HG03066 (cell line): ENCODE data around the gene SNAPC4.

Source experiments
- ATAC-seq: cut with Tn5 transposase; IDR thresholded peaks from one replicate; pipeline ENCODE4 v1.9.1; 2021; ENCODE audit warnings: low read depth; ENCODE audit not compliant: unreplicated experiment

The SNAPC4 gene

DNA sequence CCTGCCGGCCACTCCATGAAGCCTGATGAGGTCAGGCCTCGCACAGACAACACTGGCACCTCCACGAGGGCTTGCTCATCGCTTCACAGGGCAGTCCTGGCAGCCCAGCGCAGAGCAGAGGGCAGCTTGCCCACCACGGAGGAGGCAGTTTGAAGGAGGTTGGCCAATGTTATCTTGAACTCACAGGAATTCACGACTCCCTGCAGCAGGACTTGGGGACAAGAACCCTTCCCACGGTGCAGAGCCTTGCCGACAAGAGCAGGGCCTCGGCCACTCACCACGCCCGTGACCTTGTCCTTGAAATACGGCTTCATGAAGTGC, 5.0 kb downstream of the SNAPC4 start:
- ATAC-seq = no peak

DNA sequence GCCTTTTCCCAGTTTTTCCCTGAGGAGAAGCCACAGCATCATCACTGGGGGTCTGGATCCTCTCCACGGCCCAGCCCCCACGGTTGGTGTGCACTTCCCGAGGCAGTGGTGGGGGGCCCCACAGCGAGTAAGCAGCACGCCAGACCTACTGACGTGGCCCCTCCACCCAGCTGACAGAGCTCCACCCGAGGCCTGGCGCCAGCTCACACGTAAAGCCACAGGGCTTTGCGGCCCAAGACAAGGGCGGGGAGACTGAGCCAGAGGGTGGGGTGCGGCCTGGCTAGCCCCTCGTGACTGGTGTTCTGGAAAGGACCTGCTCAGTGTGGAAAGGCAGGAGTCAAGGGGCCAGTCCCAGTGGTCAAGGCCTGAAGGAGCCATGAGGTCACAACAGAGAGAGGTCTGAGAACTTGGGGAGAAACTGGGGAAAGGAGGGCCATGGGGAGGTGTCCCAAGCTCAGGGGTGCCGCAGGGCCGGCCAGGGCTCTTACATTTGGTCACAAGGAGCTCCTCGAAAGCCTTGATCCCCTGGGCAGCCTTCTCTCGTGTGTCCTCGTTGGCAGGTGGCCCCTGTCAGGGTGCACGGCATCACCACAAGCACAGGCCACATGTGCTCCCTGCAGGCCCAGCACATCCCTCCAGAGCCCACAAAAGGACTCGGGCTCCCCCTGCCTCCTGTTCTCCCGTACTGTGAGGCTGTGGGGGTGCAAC, 5.5 kb downstream of the SNAPC4 start:
- ATAC-seq = no peak

DNA sequence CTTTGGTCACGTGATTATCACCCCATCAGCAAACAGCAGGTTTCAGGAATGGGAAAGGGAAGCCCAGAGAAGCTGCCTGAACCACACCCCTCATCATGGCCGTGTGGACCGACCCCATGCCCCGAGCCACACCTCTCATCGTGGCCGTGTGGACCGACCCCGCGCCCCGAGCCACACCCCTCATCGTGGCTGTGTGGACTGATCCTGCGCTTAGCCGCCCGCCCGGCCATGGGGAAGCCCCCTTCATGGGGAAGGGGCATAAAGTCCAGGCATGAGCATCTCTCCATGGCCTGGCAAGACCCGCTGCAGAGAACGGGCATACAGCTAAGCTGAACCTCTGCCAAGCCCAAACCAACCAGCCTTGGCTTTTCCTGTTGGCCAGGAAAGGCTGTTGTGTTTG, 6.4 kb downstream of the SNAPC4 start:
- ATAC-seq = no peak

DNA sequence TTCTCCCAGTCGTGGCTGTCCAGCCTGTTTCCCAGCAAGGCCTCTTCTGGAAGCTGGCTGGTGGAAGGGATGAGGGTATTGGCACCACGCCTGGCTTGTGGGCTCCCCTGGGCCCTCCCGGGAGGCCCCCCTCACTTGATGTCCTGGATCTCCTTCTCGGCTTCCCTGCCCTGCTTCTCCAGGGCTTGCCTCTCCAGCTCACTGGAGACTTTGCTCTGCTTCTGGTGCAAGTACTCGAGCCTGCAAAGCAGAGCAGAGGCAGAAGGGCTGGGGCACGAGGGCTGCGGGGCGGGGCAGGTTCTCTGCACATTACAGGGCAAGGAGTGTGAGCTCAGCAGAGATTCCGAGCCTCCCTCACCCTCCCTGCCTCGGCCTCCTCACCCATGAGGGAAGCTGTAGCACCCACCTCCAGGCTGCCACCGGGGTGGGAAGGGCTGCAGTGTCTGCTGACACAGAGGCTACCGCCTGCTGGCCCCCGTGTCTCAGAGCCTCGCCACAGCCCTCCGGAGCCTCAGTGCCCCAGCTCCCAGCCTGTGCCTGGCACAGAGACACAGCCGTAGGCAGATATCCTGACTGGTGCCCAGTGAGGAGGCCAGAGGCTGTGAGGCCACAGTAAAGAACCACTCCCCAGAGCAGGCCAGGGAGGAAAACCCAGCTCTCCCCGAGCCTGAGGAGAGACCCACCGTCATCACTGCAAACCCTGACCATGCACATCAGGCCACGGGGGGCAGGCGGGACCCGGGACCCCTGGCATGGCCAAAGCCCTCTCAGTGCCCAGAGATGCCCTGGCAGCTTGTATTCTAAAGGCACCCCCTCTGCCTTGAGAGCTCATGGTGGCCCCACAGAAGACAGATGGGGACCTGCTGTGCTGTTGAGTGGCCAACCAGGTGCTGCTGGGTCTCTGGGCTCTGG, 7.2 kb downstream of the SNAPC4 start:
- no peak for ATAC-seq

DNA sequence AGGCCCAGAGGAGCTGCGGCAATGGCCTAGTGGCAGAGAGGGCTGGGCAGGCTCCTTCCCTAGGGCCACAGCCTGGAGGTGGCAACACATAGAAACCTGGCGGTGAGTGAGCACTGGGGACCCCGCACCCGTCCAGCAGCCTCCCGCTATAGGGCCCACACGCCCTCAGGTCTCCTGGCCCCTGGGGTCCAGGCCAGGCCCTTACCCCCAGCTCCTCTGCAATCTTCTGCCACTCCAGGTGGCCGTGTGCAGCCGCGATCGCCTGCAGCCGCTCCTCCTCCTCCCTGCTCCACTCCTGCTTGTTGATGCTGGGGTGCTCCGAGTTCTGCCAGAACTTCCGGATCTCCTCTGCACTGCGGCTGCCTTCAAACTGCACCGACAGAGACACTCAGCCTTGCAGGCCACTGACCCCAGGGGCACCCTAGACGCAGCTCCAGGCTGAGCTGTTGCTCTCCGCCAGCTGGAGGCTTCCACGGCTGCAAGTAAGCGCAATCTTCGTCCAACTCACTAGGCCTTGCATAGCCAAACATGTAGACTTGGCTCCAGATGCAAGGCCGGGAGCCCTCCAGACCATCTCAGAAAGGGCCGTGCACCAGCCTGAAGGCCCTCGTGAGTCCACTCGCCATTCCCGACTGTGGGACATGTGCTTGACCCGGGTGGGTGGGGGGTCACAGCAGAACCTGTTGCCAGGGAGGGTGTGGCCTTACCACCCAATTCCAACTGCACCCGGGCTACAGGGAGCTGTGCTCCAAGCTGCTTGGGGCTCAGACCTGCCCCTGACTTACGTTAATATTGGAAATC, 8.0 kb downstream of the SNAPC4 start:
- no peak for ATAC-seq

DNA sequence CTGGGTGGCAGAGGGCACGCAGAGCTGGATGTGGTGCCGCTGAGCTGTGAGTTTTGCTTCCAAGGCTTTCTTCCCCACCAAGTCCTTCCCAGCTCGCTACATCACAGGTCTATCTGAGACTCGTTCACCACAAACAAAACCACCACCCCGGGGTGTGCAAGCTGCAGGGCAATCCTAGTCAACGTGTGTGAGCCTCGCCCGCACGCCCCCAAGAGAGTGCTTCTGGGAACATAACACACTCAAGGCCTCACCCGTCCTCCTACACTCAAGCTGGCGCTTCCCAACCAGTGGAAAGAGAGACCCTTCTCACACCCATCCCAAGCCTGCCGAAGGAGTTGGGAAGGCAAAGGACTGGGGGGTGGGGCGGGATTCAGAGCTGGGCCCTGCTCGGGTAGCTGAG, 10.6 kb downstream of the SNAPC4 start:
- ATAC-seq = no peak

DNA sequence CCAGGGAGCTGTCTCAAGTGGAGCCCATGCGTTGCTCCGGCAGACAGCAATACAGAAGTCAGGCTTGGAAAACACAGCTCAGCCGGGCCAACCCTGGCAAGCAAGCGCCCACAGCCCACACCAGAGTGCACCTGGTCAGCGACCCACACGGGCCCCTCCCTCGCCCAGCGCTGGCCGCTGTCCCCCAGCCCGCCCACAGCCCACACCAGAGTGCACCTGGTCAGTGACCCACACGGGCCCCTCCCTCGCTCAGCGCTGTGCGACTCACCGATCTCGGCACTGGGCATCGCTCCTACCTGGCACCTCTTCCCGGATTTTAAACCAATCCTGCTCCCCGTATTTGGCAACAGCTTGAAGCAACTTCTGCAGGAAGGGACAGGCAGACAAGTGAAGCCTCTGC, 12.8 kb downstream of the SNAPC4 start:
- ATAC-seq = no peak

DNA sequence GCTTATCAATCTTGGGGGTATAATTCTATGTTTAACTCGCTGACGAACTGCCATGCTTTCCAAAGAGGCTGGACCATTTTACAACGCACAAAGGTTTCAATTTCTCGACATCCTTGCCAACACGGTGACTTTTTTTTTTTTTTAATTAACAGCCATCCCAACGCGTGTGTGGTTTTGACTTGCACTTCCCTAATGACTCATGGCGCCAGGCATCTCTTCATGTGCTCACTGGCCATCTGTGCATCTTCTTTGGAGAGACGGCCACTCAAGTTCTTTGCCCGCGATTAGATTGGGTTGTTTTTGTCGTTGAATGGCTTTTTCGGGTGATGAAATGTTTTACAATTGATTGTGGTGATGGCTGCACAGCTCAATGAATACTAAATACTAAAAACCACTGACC, 14.0 kb downstream of the SNAPC4 start:
- ATAC-seq = no peak

DNA sequence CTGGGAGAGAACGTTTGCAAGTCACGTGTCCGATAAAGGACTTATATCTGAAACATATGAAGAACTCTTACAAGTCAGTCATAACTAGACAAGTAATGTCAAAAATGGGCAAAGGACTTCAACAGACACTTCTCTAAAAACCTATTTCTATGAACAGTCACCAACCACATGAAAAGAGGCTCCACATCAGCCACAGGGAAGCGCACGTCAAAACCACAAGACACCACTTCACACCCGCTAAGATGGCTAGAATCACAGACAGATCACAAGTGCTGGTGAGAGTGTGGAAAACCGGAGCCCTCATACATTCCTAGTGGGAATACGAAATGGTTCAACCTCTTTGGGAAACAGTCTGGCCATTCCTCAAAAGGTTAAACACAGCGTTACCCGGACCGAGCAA, 15.0 kb downstream of the SNAPC4 start:
- no peak for ATAC-seq

DNA sequence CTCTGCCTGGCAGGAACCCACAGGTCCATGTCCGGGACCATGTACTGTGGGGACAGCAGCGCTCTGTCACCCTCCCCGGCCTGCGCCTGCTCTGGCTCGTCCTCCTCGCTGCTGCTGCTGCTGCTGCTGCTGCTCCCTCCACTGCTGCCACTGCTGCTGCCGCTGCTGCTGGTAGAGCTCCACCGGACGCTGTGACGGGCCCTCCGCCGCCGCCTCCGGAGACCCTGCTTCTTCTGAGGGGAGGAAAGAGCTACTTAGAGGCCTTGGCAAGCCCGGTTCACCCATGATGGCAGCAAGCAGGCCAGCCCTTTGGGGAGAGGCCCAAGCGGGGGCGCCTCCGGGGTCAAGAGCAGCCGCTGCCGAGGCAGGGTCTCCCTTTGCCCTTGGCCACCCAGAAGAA, 16.5 kb downstream of the SNAPC4 start:
- ATAC-seq = no peak

DNA sequence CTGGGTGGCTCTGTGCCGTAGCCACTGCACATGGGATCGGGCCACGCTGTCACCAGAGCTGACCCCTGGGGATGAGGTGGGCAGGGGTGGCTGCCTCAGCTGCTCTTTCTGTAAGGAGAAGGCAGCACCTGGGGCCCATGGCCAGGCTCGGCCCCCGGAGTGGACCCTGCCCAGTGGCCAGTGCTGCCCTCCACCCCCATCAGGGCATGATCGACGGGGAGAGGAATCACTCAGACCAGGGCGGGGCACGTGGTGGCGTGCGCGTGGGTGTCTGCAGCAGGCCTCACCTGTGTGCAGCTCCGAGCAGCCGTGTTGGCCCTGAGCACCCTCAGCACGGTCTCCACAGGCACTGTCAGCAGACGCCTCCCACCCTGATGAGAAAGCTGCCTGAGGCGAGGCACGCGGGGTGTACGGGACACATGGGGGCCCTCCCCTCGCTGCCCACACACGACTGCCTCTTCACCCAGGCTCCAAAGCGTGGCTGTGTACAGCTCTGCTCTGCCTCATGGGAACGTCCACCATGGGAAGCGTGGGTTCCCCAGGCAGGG, 17.9 kb downstream of the SNAPC4 start:
- ATAC-seq = no peak

DNA sequence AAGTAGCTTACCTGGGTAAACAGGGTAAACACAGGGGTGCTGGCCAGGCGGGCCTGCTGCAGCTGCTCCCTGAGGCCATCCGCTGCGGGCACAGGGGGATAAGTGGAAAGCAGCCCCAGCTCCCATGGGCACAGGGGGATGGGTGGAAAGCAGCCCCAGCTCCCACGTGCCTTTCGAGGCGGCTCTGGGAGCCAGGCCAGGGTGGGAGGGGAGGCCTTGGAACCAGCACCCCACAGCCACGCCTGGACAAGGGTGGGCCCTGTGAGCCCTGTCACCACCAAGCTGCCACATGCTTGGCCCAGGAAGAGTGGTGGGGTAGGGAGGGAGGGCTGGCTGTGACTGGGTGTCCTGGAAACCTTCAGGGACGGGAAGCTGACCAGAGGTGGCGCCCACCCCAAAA, 18.7 kb downstream of the SNAPC4 start:
- no peak for ATAC-seq

DNA sequence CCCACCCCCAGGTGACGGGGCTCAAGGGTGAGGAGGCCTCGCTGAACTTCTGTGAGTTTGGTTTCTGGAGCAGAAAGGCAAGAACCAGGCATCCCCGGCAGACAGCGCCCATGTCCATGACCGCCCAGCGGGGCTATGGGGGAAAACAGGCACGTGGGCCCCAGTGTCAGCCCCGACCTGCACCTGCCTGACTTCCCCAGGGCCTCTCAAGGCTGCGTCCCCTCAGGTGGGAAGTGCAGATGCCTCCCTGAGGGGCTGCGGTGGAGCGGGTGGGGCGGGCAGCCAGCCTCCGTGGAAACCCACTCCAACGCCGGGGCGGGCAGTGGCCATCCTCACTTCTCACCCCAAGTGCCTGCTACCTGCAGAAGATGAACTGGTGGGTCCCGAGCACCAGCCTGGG, 19.6 kb downstream of the SNAPC4 start:
- ATAC-seq = no peak

DNA sequence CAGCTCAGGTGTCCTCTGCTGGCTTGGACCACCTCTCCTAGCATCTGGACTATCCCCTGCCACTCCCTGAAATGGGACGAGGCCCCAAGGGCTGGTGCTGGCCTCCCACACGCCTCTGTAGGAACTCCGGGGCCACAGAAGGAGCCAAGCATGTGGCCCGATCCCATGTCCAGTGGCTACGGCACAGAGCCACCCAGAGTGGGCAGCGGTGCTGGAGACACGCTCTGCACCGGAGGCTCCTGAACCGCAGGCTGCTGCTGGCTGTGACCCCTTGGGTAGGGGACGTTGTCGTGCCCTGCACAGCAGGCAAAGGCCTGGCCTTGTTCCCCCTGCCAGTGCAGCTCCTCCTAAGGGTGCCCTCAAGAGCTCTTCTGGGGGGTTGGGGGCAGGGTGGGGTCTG, 20.1 kb downstream of the SNAPC4 start:
- ATAC-seq = no peak

DNA sequence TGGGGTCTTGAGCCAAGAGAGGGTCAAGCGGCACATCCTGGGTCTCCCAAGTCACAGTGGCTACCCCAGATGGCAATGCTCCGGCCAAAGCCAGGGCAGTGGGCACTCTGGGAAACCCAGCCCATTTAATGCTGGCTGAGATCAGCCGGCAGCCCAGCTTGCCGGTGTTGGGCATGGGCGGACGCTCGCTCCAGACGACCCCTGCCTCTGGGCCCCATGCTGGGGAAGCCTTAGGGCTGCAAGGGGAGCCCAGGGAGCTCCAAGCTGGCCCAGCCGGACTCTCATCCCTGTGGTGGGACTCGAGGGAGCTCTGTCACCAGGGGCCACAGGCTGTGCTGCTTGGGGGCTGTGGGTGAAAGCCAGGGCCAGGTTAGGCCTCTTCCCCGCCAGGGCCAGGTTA, 20.6 kb downstream of the SNAPC4 start:
- ATAC-seq = no peak

DNA sequence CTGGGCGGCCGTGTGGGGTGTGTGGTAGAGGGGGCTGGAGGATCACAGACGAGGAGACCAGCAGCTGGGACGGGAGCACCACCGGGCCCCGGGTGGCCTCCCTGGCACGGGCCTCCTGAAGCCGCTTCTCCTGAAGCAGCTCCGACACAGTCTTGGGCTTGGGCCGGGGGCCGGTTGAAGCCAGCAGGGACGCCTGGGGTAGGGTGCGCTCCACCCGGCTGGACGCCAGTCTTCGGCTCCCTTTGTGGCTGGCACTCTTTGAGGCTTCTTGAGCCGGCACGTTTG, 21.0 kb downstream of the SNAPC4 start:
- no peak for ATAC-seq

DNA sequence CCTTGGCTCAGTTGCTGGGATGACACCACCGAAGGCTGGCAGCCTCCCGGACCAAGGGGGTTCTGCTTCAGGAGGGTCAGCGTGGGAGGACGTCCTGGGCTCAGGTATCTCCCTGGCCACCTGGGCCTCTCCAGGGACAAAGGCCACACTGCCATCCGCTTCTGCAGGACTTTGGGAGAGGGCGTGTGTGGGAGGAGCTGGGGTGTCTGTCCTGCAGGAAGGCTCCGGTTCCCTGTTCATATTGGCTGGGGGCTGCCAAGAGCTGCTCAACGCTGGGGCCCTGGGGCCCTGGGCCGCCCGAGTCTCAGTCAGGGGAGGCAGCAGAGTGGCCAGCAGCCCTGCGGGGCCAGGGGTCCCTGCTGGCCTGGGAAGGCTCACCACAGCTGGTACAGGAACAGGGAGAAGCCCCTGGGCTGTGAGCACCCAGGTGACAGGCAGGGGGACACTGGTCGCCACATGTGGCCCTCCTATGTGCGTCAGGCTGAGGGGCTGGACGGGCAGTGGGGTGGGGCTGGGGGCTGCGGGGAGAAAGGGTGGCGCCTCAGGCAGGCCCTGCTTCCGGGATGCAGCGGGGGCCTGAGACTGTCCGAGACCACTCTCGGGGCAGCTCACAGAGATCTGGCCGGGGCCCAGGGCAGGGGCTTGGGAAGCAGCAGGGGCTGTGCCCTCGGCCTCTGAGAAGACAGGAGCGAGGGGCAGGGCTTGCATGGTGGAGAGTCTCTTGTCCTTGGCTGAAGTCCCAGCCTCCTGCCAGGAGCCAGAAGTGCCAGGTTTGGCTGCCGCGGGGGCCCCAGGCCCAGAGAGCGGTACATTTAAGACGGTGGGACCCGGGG, 21.6 kb downstream of the SNAPC4 start:
- ATAC-seq = no peak

DNA sequence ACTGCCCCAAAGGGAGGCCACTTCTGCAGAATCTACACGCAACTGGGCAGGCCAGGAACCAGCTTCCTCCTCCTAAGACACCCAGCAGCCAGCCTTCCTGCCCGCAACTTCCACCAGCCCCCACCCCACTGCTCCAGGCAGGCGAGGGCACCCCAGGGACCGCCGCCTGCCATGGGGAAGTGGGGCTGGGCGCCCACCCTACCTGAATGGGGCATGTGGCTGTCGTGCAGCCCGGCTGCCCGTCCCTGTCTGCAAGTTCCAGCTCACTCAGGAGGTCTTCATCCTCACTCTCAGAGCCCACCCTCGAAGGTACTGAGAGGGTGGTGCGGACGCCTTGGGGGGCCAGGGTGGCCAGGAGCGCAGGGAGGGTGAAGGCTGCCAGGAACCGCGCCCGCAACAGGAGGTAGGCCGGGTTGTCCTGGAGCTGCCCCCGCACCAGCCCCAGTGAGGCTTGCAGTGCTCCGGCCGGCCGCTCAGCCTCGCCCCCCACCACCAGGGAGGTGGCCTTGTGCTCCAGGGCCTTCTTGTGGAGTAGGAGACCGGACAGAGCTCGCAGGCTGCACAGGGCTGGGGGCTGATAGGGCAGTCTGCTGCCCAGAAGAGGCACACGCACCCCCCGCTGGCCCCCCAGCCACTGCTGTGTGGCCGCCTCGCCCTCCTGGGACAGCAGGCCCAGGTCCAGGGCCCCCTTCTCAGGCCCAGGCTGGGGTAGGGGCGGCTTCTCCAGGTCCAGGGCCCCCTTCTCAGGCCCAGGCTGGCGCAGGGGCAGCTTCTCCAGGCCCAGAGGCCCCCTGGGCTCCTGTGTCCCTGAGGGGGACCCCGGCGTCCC, 22.4 kb downstream of the SNAPC4 start:
- ATAC-seq = no peak

DNA sequence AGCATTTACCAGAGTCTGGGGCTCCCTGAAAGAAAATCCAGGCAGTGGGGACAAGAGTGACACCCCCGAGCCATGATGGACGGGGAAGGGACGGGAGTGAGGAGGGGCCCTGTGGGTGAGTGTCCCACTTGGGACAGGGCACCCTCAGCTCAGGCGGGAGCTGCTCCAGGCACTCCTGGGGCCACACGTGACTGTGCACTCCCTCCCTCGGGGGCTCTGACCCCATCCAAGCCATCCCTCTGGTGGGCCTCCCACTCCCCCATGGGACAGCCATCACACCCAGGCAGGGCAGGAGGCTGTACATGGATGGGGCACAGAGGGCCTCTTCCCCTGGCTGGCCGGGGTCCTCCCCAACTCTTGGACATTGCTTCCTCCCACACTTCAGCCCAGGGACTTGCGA, 23.5 kb downstream of the SNAPC4 start:
- no peak for ATAC-seq

DNA sequence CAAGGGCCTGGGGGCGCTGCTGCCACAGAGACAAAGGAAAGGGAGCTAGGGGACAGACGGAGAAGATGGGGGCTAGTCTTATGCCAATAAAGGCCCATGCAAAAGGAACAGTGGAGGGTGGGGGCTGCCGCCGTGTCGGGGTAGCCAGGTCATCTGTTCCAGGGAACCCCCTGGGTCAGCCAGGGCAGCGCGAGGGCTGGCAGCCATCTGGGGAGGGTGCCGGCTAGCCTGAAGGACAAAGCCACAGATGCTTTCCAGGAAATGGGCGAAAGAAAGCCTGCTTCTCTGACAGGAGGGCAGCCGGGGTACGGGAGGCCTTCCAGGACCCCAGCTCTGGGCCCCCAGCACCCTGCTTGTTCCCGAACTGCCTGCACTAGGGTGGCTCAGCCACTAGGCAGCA, 24.9 kb downstream of the SNAPC4 start:
- no peak for ATAC-seq
